ENCODE data around the gene FAM76A.

DNA sequence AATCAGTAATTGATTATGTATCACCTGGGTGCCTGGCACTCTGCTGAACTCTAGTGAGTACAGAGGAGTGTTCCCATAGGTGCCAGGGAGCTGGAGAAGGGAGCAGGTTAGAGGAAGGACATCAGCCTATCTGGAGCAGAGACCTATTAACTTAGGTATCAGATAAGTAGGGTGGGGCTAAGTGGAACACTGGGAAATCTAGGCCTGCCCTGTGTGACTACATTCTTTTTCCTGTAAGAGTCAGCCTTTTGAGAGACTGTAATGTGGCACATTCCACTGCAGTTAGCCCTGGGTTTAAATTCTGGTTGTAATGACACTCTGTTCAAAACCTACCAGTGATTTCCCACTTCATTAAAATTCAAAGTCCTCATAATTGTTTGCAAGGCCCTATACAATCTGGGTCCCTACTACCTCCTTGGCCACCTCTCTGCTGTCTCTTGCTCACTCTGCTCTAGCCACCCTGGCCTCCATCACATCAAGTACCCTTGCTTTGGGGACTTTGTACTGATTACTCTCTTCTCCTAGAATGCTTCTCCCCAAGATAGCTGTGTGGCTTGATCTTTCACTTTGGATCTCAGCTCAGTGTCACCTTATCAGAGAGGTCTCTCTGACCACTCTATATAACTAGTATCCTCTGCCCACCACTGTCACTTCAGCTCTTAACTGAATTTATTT, 60.2 kb downstream of the FAM76A start:
- TF ChIP-seq RAD21 (IDR thresholded peaks at IDR 0.05) = no peak
- TF ChIP-seq, protein P1, sequence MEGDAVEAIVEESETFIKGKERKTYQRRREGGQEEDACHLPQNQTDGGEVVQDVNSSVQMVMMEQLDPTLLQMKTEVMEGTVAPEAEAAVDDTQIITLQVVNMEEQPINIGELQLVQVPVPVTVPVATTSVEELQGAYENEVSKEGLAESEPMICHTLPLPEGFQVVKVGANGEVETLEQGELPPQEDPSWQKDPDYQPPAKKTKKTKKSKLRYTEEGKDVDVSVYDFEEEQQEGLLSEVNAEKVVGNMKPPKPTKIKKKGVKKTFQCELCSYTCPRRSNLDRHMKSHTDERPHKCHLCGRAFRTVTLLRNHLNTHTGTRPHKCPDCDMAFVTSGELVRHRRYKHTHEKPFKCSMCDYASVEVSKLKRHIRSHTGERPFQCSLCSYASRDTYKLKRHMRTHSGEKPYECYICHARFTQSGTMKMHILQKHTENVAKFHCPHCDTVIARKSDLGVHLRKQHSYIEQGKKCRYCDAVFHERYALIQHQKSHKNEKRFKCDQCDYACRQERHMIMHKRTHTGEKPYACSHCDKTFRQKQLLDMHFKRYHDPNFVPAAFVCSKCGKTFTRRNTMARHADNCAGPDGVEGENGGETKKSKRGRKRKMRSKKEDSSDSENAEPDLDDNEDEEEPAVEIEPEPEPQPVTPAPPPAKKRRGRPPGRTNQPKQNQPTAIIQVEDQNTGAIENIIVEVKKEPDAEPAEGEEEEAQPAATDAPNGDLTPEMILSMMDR (IDR thresholded peaks at IDR 0.05; ENCODE audit: low read depth, low read length, missing input control) = no peak
- TF ChIP-seq TAF1 (conservative IDR thresholded peaks at IDR 0.05) = no peak
- TF ChIP-seq YY1 (IDR thresholded peaks at IDR 0.05) = no peak
- TF ChIP-seq, protein P2, sequence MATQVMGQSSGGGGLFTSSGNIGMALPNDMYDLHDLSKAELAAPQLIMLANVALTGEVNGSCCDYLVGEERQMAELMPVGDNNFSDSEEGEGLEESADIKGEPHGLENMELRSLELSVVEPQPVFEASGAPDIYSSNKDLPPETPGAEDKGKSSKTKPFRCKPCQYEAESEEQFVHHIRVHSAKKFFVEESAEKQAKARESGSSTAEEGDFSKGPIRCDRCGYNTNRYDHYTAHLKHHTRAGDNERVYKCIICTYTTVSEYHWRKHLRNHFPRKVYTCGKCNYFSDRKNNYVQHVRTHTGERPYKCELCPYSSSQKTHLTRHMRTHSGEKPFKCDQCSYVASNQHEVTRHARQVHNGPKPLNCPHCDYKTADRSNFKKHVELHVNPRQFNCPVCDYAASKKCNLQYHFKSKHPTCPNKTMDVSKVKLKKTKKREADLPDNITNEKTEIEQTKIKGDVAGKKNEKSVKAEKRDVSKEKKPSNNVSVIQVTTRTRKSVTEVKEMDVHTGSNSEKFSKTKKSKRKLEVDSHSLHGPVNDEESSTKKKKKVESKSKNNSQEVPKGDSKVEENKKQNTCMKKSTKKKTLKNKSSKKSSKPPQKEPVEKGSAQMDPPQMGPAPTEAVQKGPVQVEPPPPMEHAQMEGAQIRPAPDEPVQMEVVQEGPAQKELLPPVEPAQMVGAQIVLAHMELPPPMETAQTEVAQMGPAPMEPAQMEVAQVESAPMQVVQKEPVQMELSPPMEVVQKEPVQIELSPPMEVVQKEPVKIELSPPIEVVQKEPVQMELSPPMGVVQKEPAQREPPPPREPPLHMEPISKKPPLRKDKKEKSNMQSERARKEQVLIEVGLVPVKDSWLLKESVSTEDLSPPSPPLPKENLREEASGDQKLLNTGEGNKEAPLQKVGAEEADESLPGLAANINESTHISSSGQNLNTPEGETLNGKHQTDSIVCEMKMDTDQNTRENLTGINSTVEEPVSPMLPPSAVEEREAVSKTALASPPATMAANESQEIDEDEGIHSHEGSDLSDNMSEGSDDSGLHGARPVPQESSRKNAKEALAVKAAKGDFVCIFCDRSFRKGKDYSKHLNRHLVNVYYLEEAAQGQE (IDR thresholded peaks at IDR 0.05) = no peak
- TF ChIP-seq GABPA (IDR thresholded peaks at IDR 0.05 in 1 of 2, conservative IDR thresholded peaks at IDR 0.05 in 1 of 2) = no peak
- no peak for TF ChIP-seq JUND (IDR thresholded peaks at IDR 0.05)
- TF ChIP-seq SP1 (IDR thresholded peaks at IDR 0.05) = no peak
- TF ChIP-seq, protein P3, sequence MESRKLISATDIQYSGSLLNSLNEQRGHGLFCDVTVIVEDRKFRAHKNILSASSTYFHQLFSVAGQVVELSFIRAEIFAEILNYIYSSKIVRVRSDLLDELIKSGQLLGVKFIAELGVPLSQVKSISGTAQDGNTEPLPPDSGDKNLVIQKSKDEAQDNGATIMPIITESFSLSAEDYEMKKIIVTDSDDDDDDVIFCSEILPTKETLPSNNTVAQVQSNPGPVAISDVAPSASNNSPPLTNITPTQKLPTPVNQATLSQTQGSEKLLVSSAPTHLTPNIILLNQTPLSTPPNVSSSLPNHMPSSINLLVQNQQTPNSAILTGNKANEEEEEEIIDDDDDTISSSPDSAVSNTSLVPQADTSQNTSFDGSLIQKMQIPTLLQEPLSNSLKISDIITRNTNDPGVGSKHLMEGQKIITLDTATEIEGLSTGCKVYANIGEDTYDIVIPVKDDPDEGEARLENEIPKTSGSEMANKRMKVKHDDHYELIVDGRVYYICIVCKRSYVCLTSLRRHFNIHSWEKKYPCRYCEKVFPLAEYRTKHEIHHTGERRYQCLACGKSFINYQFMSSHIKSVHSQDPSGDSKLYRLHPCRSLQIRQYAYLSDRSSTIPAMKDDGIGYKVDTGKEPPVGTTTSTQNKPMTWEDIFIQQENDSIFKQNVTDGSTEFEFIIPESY (IDR thresholded peaks at IDR 0.05) = no peak
- TF ChIP-seq EGR1 (IDR thresholded peaks at IDR 0.05; ENCODE audit: low read depth in 2 of 2) = no peak
- TF ChIP-seq MAX (IDR thresholded peaks at IDR 0.05) = no peak
- TF ChIP-seq FOXA2 (IDR thresholded peaks at IDR 0.05) = no peak
- no peak for TF ChIP-seq RXRA (IDR thresholded peaks at IDR 0.05)
